ENCODE data around the gene ARHGAP5.

GRCh38 chr14:32078858-32079216 is 1.7 kb downstream of the ARHGAP5 start:
- TF ChIP-seq CTCF (IDR thresholded peaks at IDR 0.05) (no peak), EZH2 (IDR thresholded peaks at IDR 0.05; ENCODE audit: borderline replicate concordance, insufficient read depth, low read depth, low read length, poor library complexity, severe bottlenecking) (no peak)

Measured in B cell (primary cell).